Measurements from ENCODE around the gene RNASET2. TPM values are rescaled to one million over a fixed set of nuclear protein-coding genes. Genes with fewer than 3 reads are reported as not detected.

RNASET2 gene
- total and polyA plus RNA-seq, 2 of the 13 experiments (the other 11 are each of a cell fraction or from before 2014, with no cell fraction given), result 44.6 to 597 TPM

- TF ChIP-seq MED1 (CRISPR knock-in tag; IDR thresholded peaks at IDR 0.05) (0 out of 2 replicates have a peak, but pooled peaks have one; percentile 29), POGZ (CRISPR knock-in tag; IDR thresholded peaks at IDR 0.05) (0 out of 2 replicates have a peak, but pooled peaks have one; percentile 33), HOXA3 (CRISPR knock-in tag; IDR thresholded peaks at IDR 0.05) (peak; percentile 66), CTCF (CRISPR knock-in tag; IDR thresholded peaks at IDR 0.05) (peak; percentile 94), ZBTB38 (CRISPR knock-in tag; IDR thresholded peaks at IDR 0.05) (peak; percentile 61), WIZ (CRISPR knock-in tag; IDR thresholded peaks at IDR 0.05) (0 out of 2 replicates have a peak, but pooled peaks have one; percentile 51), ZNF713 (CRISPR knock-in tag; IDR thresholded peaks at IDR 0.05) (0 out of 2 replicates have a peak, but pooled peaks have one; percentile 61), MXD3 (CRISPR knock-in tag; IDR thresholded peaks at IDR 0.05) (0 out of 2 replicates have a peak, but pooled peaks have one; percentile 34), THAP7 (CRISPR knock-in tag; IDR thresholded peaks at IDR 0.05) (0 out of 2 replicates have a peak, but pooled peaks have one; percentile 50), ZBTB26 (CRISPR knock-in tag; IDR thresholded peaks at IDR 0.05; ENCODE audit: borderline replicate concordance) (0 out of 2 replicates have a peak, but pooled peaks have one; percentile 14), ZNF574 (CRISPR knock-in tag; IDR thresholded peaks at IDR 0.05) (0 out of 2 replicates have a peak, but pooled peaks have one; percentile 36), ZNF354B (CRISPR knock-in tag; IDR thresholded peaks at IDR 0.05) (0 out of 2 replicates have a peak, but pooled peaks have one; percentile 23), NR0B2 (CRISPR knock-in tag; IDR thresholded peaks at IDR 0.05) (0 out of 2 replicates have a peak, but pooled peaks have one; percentile 51), RBFOX2 (IDR thresholded peaks at IDR 0.05; ENCODE audit: low read depth, low read length) (0 out of 2 replicates have a peak, but pooled peaks have one; percentile 13), MIER2 (CRISPR knock-in tag; IDR thresholded peaks at IDR 0.05) (0 out of 2 replicates have a peak, but pooled peaks have one; percentile 16), FUBP1 (CRISPR knock-in tag; IDR thresholded peaks at IDR 0.05; ENCODE audit: borderline replicate concordance) (peak; percentile 43; the same call in 1 of the 2 replicates), KAT7 (CRISPR knock-in tag; IDR thresholded peaks at IDR 0.05; ENCODE audit: borderline replicate concordance) (peak; percentile 55; the same call in 1 of the 2 replicates), SALL1 (CRISPR knock-in tag; IDR thresholded peaks at IDR 0.05) (peak; percentile 25; the same call in 1 of the 2 replicates)
These were observed 5.3 kb downstream of the RNASET2 start (continued) for GRCh38 chr6:166950892-166951669.

All from HepG2 (cell line).